ENCODE data around the gene RLN1.
"Not testable (repeated sequence)": the region's sequence is repeated elsewhere in the genome, so short reads cannot be mapped to it uniquely, and the experiment has no call there.

Gene RLN1

GRCh38 chr9:5355226-5355625 lies 15.6 kb upstream of the RLN1 start:
- no peak for DNase-seq (ENCODE audit: low read depth in 2 of 2)
- TF ChIP-seq CTCF (IDR thresholded peaks at IDR 0.05; ENCODE audit: low read depth, low read length): no peak
- H3K4me3 ChIP-seq (replicated peaks in 1 of 2; ENCODE audit: low read depth in 2 of 2, low read length in 2 of 2): no peak overlapping the region

DNA sequence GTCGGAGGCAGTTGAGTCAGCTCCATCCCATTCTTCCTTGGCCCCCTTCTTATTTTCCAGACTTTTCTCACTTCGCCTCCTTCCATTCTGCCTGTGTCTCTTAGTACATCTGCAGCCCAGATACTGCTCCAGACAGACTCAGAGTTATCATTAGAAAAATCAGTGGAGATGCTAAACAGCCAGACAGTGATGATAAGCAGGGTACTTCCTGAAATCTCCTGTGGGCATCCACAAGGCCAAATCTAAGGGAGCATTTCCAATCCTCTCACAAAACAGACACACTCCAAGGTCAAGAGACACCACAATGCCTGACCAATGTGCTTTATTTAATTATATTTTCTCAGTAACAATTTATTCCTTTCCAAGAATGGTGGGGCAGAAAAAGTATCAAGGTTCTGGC lies 14.5 kb upstream of the RLN1 start:
- TF ChIP-seq CTCF (IDR thresholded peaks at IDR 0.05; ENCODE audit: low read depth, low read length): no peak
- no peak for DNase-seq (ENCODE audit: low read depth in 2 of 2)
- H3K4me3 ChIP-seq (replicated peaks in 1 of 2; ENCODE audit: low read depth in 2 of 2, low read length in 2 of 2): no peak overlapping the region

DNA sequence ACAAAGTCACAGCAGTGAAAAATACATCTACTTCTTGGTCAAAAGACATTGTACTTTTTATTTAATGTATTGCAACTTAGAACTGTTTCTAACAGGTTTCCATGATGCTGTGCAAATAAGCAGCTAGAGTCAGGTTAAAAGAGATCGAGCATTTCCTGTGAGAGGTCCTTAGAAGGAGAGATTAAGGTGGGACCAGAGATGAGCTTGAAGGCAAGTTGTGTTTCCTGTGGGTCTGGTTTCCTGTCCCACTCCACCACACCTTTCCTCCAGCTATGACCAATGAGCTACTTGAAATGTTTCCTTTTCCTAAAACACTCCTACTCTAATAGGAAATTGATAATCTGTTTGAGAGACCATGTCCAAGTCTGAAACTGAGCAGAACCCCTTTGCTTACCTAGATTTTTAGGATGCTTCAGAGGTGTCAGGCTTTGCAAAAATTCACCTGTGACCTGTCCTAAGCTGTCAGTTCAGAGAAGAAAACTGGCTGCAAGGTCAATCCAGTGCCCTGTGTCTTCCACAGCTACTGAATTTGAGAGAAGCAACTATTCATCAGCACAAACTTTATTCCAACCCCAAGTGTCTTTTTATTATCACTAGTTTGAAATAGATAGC lies 13.1 kb upstream of the RLN1 start:
- DNase-seq (ENCODE audit: low read depth in 2 of 2): no peak
- no peak for TF ChIP-seq CTCF (IDR thresholded peaks at IDR 0.05; ENCODE audit: low read depth, low read length)
- no peak overlapping the region for H3K4me3 ChIP-seq (replicated peaks in 1 of 2; ENCODE audit: low read depth in 2 of 2, low read length in 2 of 2)

- DNase-seq (ENCODE audit: low read depth in 2 of 2): no peak
- H3K4me3 ChIP-seq (replicated peaks in 1 of 2; ENCODE audit: low read depth in 2 of 2, low read length in 2 of 2): no peak overlapping the region
- TF ChIP-seq CTCF (IDR thresholded peaks at IDR 0.05; ENCODE audit: low read depth, low read length): no peak
Measured at GRCh38 chr9:5336688-5337087, 3.0 kb downstream of the RLN1 start.

- H3K4me3 ChIP-seq (replicated peaks in 1 of 2; ENCODE audit: low read depth in 2 of 2, low read length in 2 of 2); DNase-seq (ENCODE audit: low read depth in 2 of 2): not testable (repeated sequence)
Measured at GRCh38 chr9:5331276-5331675, 8.4 kb downstream of the RLN1 start.

GRCh38 chr9:5326893-5327548 lies 12.7 kb downstream of the RLN1 start:
- no peak overlapping the region for H3K4me3 ChIP-seq (replicated peaks in 1 of 2; ENCODE audit: low read depth in 2 of 2, low read length in 2 of 2)
- no peak for DNase-seq (ENCODE audit: low read depth in 2 of 2)
- no peak for TF ChIP-seq CTCF (IDR thresholded peaks at IDR 0.05; ENCODE audit: low read depth, low read length)

GRCh38 chr9:5326187-5326586 lies 13.5 kb downstream of the RLN1 start:
- no peak overlapping the region for H3K4me3 ChIP-seq (replicated peaks in 1 of 2; ENCODE audit: low read depth in 2 of 2, low read length in 2 of 2)
- no peak for TF ChIP-seq CTCF (IDR thresholded peaks at IDR 0.05; ENCODE audit: low read depth, low read length)
- no peak for DNase-seq (ENCODE audit: low read depth in 2 of 2)

GRCh38 chr9:5321601-5322000 lies 18.1 kb downstream of the RLN1 start:
- DNase-seq (ENCODE audit: low read depth in 2 of 2); H3K4me3 ChIP-seq (replicated peaks in 1 of 2; ENCODE audit: low read depth in 2 of 2, low read length in 2 of 2): not testable (repeated sequence)
